ENCODE data around the gene LGR5. TPM values are rescaled to one million over a fixed set of nuclear protein-coding genes. Genes with fewer than 3 reads are reported as not detected.

Gene LGR5
- total RNA-seq, 1 donor from 2014 or later, result 13.8 TPM

DNA sequence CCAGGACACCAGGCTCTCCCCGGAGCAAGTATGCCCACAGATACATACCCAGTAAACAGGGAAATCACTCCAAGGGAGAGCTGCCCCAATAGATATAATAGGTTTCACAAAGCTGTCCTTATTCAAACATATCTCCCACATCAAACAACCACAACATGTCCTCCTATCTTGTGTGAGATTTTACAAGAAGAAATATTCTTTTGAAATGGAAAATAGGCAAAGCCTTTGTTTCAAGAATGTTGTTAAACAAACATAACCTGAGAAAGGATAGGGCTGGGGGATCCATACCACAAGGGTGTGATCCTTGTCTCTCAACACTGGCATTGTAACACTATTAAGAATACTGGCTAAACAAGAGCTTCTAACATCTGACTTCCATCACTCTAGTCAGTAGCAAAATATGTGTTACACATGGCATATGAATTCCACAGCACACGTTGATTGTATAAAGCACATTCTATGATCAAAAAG lies 32.9 kb downstream of the LGR5 start:
- H3K9me3 Mint-ChIP-seq (ENCODE audit: low read depth), result no peaks in the 10 kb centered on the region
- no peak overlapping the region for H3K27ac Mint-ChIP-seq (ENCODE audit: unreplicated experiment)
- H3K36me3 Mint-ChIP-seq (ENCODE audit: low read depth), result no peaks in the 10 kb centered on the region
- peaks cover 68% of the 10 kb centered on the region for H3K4me1 Mint-ChIP-seq (ENCODE audit: low read depth)
- DNase-seq (ENCODE audit: low spot score), result no peak
- no peak overlapping the region for H3K4me3 Mint-ChIP-seq (ENCODE audit: unreplicated experiment)
- TF ChIP-seq, protein P1, sequence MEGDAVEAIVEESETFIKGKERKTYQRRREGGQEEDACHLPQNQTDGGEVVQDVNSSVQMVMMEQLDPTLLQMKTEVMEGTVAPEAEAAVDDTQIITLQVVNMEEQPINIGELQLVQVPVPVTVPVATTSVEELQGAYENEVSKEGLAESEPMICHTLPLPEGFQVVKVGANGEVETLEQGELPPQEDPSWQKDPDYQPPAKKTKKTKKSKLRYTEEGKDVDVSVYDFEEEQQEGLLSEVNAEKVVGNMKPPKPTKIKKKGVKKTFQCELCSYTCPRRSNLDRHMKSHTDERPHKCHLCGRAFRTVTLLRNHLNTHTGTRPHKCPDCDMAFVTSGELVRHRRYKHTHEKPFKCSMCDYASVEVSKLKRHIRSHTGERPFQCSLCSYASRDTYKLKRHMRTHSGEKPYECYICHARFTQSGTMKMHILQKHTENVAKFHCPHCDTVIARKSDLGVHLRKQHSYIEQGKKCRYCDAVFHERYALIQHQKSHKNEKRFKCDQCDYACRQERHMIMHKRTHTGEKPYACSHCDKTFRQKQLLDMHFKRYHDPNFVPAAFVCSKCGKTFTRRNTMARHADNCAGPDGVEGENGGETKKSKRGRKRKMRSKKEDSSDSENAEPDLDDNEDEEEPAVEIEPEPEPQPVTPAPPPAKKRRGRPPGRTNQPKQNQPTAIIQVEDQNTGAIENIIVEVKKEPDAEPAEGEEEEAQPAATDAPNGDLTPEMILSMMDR (IDR thresholded peaks at IDR 0.05), result no peak
- no peaks in the 10 kb centered on the region for H3K27me3 Mint-ChIP-seq (ENCODE audit: low read depth)

DNA sequence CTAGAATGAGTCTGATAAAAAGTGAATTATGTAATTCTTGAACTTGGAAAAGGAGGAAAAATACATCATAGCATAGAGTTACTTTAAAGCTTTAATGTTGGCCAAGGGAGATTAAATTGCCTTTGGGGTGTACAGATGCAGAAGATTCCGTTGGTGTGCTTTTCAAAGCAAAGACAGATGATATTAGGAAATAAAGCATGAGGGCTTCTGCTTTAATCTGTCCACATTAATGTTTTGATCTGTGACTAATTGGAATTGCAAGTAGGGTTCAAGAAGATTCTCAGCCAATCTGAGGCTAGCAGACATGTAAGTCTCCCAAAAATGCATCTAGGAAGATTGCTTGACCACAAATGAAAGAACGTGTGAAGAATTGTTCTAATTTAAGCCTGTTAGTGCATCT lies 35.2 kb downstream of the LGR5 start:
- no peak for DNase-seq (ENCODE audit: low spot score)
- H3K4me3 Mint-ChIP-seq (ENCODE audit: unreplicated experiment), result no peak overlapping the region
- peak overlapping the region; percentile 84 for H3K27ac Mint-ChIP-seq (ENCODE audit: unreplicated experiment)
- H3K36me3 Mint-ChIP-seq (ENCODE audit: low read depth), result no peaks in the 10 kb centered on the region
- H3K4me1 Mint-ChIP-seq (ENCODE audit: low read depth), result peaks cover 66% of the 10 kb centered on the region
- no peaks in the 10 kb centered on the region for H3K9me3 Mint-ChIP-seq (ENCODE audit: low read depth)
- no peaks in the 10 kb centered on the region for H3K27me3 Mint-ChIP-seq (ENCODE audit: low read depth)
- TF ChIP-seq, protein P1 (IDR thresholded peaks at IDR 0.05), result no peak

DNA sequence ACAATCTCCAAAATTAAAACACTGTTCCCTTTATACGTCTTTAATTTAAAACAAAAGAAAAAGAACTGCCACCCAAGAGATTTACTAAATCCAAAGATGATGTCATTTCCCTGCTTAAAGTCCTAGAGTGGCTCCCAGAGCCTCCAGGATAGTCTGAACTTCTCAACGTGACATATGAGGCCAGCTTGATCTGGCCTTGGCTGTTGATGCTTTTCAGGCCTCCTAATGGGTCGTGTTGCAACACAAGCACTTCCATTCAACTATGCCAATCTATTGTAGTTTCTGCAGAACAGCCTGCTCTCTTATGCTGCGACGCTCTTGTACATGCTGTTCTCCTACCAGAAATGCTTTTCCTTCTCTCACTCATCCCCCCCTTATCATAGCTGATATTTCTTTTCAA lies 35.7 kb downstream of the LGR5 start:
- Mint-ChIP-seq H3K9me3 (ENCODE audit: low read depth) (no peaks in the 10 kb centered on the region), H3K27ac (ENCODE audit: unreplicated experiment) (peak overlapping the region; percentile 84), H3K4me3 (ENCODE audit: unreplicated experiment) (no peak overlapping the region), H3K4me1 (ENCODE audit: low read depth) (peaks cover 66% of the 10 kb centered on the region), H3K36me3 (ENCODE audit: low read depth) (no peaks in the 10 kb centered on the region), H3K27me3 (ENCODE audit: low read depth) (no peaks in the 10 kb centered on the region)
- TF ChIP-seq, protein P1 (IDR thresholded peaks at IDR 0.05), result no peak
- no peak for DNase-seq (ENCODE audit: low spot score)

DNA sequence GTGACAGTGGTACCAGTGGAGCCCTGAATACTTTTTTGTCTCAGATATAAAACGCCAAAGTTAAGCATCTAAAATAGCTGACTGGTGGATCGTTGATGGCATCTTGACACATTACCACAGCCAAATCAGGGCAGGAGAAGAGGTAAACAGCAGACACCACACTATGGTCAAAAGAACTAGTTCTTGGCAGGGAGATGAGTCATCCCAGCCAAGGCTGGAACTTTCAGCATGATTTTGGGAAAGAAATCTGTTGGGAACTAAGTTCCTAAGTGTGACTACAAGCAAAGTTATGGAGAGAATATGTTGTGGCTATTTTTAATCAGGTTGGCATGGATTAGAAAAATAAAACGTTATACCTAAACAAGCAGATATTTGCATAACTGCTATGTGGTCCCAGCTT lies 36.9 kb downstream of the LGR5 start:
- H3K9me3 Mint-ChIP-seq (ENCODE audit: low read depth), result peaks cover 4% of the 10 kb centered on the region
- DNase-seq (ENCODE audit: low spot score), result no peak
- H3K4me1 Mint-ChIP-seq (ENCODE audit: low read depth), result peaks cover 58% of the 10 kb centered on the region
- H3K27ac Mint-ChIP-seq (ENCODE audit: unreplicated experiment), result peak overlapping the region; percentile 84
- peak overlapping the region; percentile 20 for H3K4me3 Mint-ChIP-seq (ENCODE audit: unreplicated experiment)
- TF ChIP-seq, protein P1 (IDR thresholded peaks at IDR 0.05), result no peak
- no peaks in the 10 kb centered on the region for H3K27me3 Mint-ChIP-seq (ENCODE audit: low read depth)
- peaks cover 2% of the 10 kb centered on the region for H3K36me3 Mint-ChIP-seq (ENCODE audit: low read depth)

DNA sequence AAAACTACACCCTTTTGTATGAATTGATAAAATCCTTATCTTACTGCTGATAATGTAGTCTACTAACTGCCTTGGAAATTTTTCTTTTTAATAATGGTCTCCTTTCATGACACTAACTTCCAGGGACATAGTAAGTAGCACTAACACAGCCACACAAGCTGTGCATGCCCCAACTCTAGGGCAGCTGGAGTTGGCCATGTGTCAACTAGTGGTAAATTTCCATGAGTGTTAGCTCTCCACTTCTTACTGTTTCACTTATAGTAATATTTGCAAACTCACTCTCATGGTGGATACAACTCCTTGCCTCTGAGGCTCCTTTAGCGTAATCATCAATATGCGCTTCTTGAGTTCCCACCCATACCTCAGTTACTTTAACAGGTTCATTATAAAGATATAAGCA lies 38.0 kb downstream of the LGR5 start:
- DNase-seq (ENCODE audit: low spot score), result no peak
- no peak overlapping the region for H3K4me3 Mint-ChIP-seq (ENCODE audit: unreplicated experiment)
- peak overlapping the region; percentile 78 for H3K27ac Mint-ChIP-seq (ENCODE audit: unreplicated experiment)
- peaks cover 49% of the 10 kb centered on the region for H3K4me1 Mint-ChIP-seq (ENCODE audit: low read depth)
- H3K36me3 Mint-ChIP-seq (ENCODE audit: low read depth), result peaks cover 3% of the 10 kb centered on the region
- TF ChIP-seq, protein P1 (IDR thresholded peaks at IDR 0.05), result no peak
- H3K27me3 Mint-ChIP-seq (ENCODE audit: low read depth), result no peaks in the 10 kb centered on the region
- peaks cover 7% of the 10 kb centered on the region for H3K9me3 Mint-ChIP-seq (ENCODE audit: low read depth)
